ENCODE measurements around the gene MLX. TPM values are rescaled to one million over a fixed set of nuclear protein-coding genes. Genes with fewer than 3 reads are reported as not detected.
"Not testable (repeated sequence)": the region's sequence is repeated elsewhere in the genome, so short reads cannot be mapped to it uniquely, and the experiment has no call there.

The MLX gene
- total and polyA plus RNA-seq, 7 donors: 45.2 to 108 (median 67.9) TPM

- peak in 1 of 2 donors; percentile 63 for DNase-seq
- Histone ChIP-seq H3K27me3 (ENCODE audit: insufficient read depth in 3 of 3, low read length in 2 of 3) (no peaks in the 10 kb centered on the region), H3K36me3 (ENCODE audit: insufficient read depth in 1 of 2, low read depth in 1 of 2) (peaks cover 0 to 7% of the 10 kb centered on the region in 2 donors), H3K4me1 (peaks cover 11% of the 10 kb centered on the region), H3K27ac (no peak overlapping the region), H3K4me3 (peak overlapping the region; percentile 35), H3K9me3 (no peaks in the 10 kb centered on the region)
- peak in 1 of 4 donors; percentile 9 for ATAC-seq
- WGBS, 3 donors: 43 to 52% (median 47%) methylated on average over 63 to 74 of the region's 74 CpGs
- intact Hi-C loops (cut with DNase I): no loop called here
- TF ChIP-seq CTCF (IDR thresholded peaks at IDR 0.05): no peak
Observed at GRCh38 chr17:42548070-42548837, 18.6 kb upstream of the MLX start.

DNA sequence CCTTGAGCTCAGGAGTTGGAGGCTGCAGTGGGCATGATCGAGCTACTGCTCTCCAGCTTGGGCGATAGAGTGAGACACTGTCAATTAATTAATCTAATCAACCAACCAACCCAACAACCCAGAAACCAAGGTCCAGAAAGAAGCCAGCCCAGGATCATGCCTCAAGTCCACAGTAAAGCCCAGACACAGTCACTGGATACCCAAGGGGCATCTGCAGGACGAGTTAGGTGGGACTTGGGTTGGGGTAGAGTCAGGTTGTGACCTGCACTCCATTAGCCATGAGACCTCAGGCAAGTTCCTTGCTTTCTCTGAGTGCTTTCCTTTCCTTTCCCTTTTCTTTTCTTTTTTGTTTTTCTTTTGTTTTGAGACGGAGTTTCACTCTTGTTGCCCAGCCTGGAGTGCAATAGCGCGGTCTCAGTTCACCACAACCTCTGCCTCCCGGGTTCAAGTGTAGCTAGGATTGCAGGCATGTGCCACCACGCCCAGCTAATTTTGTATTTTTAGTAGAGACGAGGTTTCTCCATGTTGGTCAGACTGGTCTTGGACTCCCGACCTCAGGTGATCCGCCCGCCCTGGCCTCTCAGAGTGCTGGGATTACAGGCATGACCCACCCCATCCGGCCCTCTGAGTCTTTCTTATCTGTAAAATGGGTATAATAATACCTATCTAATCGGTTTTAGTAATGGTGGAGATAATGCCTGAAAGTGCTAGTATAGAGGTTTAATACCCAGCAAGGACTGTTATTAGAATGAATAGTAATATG lies 17.7 kb upstream of the MLX start:
- Histone ChIP-seq H3K27ac (no peak overlapping the region), H3K9me3 (no peaks in the 10 kb centered on the region), H3K4me1 (peaks cover 8% of the 10 kb centered on the region), H3K27me3 (ENCODE audit: insufficient read depth in 3 of 3, low read length in 2 of 3) (no peaks in the 10 kb centered on the region), H3K4me3 (no peak overlapping the region), H3K36me3 (ENCODE audit: insufficient read depth in 1 of 2, low read depth in 1 of 2) (no peaks in the 10 kb centered on the region)
- ATAC-seq (no peak), DNase-seq (no peak)
- 80 to 88% (median 82%) methylated on average over 14 of the region's 14 CpGs for whole genome bisulfite sequencing, 3 donors
- no peak for TF ChIP-seq CTCF (IDR thresholded peaks at IDR 0.05)
- intact Hi-C loops (cut with DNase I): no loop called here

GRCh38 chr17:42552736-42553135 lies 14.2 kb upstream of the MLX start, which contains the start of gene HSD17B1:
TSS of gene HSD17B1 (plus strand) at chr17:42552923. CDS start at chr17:42552934, 11 bp downstream.
- Histone ChIP-seq H3K27ac (peak within 1 kb of the TSS; percentile 88), H3K4me3 (peak within 1 kb of the TSS; percentile 92)
- H3K36me3 ChIP-seq (ENCODE audit: insufficient read depth in 1 of 2, low read depth in 1 of 2); H3K4me1 ChIP-seq; intact Hi-C loops (cut with DNase I); H3K9me3 ChIP-seq; ATAC-seq; H3K27me3 ChIP-seq (ENCODE audit: insufficient read depth in 3 of 3, low read length in 2 of 3): not testable (repeated sequence)
- peak in 1 of 2 donors; percentile 31 for DNase-seq
- 81 to 85% (median 85%) methylated on average over 13 to 15 of the region's 15 CpGs for WGBS, 3 donors

- Histone ChIP-seq H3K27ac (peak overlapping the region; percentile 88), H3K27me3 (ENCODE audit: insufficient read depth in 3 of 3, low read length in 2 of 3) (no peaks in the 10 kb centered on the region), H3K36me3 (ENCODE audit: insufficient read depth in 1 of 2, low read depth in 1 of 2) (no peaks in the 10 kb centered on the region), H3K4me3 (peak overlapping the region; percentile 92), H3K9me3 (no peaks in the 10 kb centered on the region), H3K4me1 (peaks cover 10% of the 10 kb centered on the region)
- intact Hi-C loops (cut with DNase I): no loop called here
- DNase-seq: peak in 1 of 2 donors; percentile 58
- peak in 3 of 4 donors; percentile 9 to 16 (median 15) for ATAC-seq
- no peak for TF ChIP-seq CTCF (IDR thresholded peaks at IDR 0.05)
- 64 to 74% (median 65%) methylated on average over 44 to 45 of the region's 45 CpGs for WGBS, 3 donors
Observed at GRCh38 chr17:42553161-42553818, 13.6 kb upstream of the MLX start.
